Memory B cell (primary cell): ENCODE data around the gene TDG.

ENCODE experiments used
- ATAC-seq: fragments of 150-1000 bp; cut with Tn5 transposase; 2 replicates; pipeline ENCODE4 v1.10.0; 2021; ENCODE audit warnings: low read depth, mild to moderate bottlenecking, moderate library complexity
- DNase-seq, 2 donors: peaks; one replicate each; pipeline ENCODE4 v3.0.0; 2022; ENCODE audit warnings: low spot score in 2 of 2
- H3K27ac Mint-ChIP-seq: one replicate; pipeline ENCODE4 v1.8.0; 2022; ENCODE audit warnings: mild to moderate bottlenecking, moderate library complexity, mixed read lengths
- H3K27me3 Mint-ChIP-seq: one replicate; pipeline ENCODE4 v1.8.0; 2022; ENCODE audit warnings: mixed read lengths
- H3K36me3 Mint-ChIP-seq: one replicate; pipeline ENCODE4 v1.8.0; 2022; ENCODE audit warnings: mild to moderate bottlenecking, mixed read lengths
- H3K4me1 Mint-ChIP-seq: one replicate; pipeline ENCODE4 v1.8.0; 2022; ENCODE audit warnings: mixed read lengths
- H3K4me3 Mint-ChIP-seq: one replicate; pipeline ENCODE4 v1.8.0; 2022; ENCODE audit warnings: mild to moderate bottlenecking, moderate library complexity, mixed read lengths
- H3K9me3 Mint-ChIP-seq: one replicate; pipeline ENCODE4 v1.8.0; 2022; ENCODE audit warnings: mixed read lengths

Gene TDG

DNA sequence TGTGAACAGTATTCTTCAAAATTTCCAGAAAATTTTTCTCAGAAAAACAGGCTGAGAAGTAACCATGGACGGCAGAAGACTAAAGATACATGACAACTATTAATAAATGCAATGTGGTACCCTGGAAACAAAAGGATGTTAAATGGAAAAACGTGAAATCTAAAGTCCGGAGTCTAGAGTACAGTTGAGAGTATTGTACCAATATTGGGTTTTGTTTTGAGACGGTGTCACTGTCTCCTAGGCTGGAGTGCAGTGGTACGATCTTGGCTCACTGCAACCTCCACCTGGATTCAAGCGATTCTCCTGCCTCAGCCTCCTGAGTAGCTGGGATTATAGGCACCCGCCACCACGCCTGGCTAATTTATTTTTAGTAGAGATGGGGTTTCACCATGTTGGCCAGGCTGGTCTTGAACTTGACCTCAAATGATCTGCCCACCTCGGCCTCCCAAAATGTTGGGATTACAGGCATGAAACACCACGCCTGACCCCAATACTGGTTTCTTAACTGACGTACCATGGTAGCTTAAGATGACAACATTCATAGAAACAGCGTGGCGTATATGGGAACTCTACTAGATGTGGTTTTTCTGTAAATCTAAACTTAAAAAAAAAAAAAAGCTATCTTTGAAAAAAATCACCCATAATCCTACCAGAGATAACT lies 16.8 kb upstream of the TDG start:
- Mint-ChIP-seq H3K9me3 (no peaks in the 10 kb centered on the region), H3K4me1 (peaks cover 6% of the 10 kb centered on the region), H3K27ac (no peak overlapping the region), H3K27me3 (no peaks in the 10 kb centered on the region), H3K36me3 (peaks cover 26% of the 10 kb centered on the region), H3K4me3 (no peak overlapping the region)
- ATAC-seq = no peak
- no peak for DNase-seq

DNA sequence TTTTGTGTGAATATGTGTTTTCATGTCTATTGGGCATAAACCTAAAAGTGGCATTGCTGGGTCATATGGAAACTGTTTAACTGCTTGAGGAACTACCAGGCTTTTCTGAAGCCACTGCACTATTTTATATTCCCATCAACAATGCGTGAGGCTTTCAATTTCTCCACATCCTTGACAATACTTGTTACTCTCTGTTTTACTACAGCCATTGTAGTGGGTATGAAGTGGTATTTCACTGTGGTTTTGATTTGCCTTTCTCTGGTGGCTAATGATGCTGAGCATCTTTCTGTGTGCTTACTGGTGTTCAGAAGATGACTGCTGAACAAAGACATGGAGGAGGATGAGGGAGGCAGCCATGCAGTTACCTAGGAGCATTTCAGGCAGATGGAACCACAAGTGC lies 13.2 kb upstream of the TDG start:
- peaks cover 17% of the 10 kb centered on the region for H3K36me3 Mint-ChIP-seq
- peaks cover 24% of the 10 kb centered on the region for H3K4me1 Mint-ChIP-seq
- ATAC-seq = no peak
- H3K27ac Mint-ChIP-seq = peak overlapping the region; percentile 22
- no peak for DNase-seq
- H3K27me3 Mint-ChIP-seq = no peaks in the 10 kb centered on the region
- H3K4me3 Mint-ChIP-seq = no peak overlapping the region
- H3K9me3 Mint-ChIP-seq = no peaks in the 10 kb centered on the region

DNA sequence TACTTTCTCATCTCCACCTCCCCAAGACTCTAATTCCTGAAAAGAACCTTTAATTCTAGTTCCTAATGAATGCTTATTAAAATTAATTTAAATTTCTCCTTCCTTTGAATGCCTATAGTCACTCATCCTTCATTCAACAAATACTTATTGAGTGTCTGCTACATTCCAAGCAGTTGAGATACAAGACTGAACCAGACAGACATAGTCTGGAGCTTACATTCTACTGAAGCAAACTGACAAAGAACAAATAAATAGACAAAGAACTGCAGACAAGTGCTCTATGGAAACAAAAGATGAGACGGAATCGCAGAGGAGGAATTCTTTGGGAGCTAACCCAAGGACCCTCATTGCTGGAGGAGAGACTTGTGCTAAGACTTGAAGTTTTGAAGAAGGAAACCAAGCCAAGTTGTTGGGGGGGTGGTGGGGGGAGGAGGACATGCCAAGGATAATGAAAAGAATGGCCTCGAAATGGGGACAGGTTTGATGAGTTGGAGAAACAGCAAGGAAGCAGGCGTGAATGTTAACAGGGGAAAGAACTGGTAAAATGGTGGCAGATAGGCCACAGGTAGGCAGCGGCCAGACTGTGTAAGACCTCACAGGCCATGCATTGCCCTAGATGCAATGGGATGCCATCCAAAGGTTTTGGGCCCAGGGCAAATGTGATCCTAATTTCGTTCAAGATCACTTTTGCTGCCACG lies 9.7 kb upstream of the TDG start:
- ATAC-seq (no peak), DNase-seq (no peak)
- Mint-ChIP-seq H3K9me3 (no peaks in the 10 kb centered on the region), H3K4me3 (peak overlapping the region; percentile 99), H3K27me3 (no peaks in the 10 kb centered on the region), H3K36me3 (peaks cover 8% of the 10 kb centered on the region), H3K27ac (peak overlapping the region; percentile 98), H3K4me1 (peaks cover 25% of the 10 kb centered on the region)

DNA sequence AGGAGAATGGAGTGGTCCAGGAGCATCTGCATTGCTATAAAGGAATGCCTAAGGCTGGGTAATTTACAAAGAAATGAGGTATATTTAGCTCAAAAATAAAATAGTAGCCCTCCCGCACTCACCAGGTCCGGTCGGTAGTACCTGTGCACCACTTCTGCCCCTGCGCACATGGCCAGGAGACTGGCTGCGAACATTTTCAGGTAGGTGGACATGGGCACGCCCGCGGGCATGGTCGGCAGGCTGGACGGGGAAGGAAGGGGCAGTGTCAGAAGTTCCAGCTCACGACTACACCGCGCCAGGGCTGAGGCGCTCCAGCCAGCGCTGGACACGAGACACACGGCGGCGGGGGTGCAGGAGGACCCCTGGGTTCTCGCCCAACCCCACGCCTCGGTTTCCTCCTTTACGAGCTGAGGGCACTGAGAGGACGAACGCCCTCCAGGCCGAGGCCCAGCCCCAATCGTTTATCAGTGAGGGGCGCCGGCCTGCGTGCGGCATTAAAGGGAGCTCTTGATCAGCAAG lies 9.1 kb upstream of the TDG start:
- ATAC-seq (no peak), DNase-seq (no peak)
- Mint-ChIP-seq H3K27me3 (no peaks in the 10 kb centered on the region), H3K4me3 (peak overlapping the region; percentile 99), H3K27ac (peak overlapping the region; percentile 98), H3K4me1 (peaks cover 25% of the 10 kb centered on the region), H3K9me3 (no peaks in the 10 kb centered on the region), H3K36me3 (peaks cover 8% of the 10 kb centered on the region)

DNA sequence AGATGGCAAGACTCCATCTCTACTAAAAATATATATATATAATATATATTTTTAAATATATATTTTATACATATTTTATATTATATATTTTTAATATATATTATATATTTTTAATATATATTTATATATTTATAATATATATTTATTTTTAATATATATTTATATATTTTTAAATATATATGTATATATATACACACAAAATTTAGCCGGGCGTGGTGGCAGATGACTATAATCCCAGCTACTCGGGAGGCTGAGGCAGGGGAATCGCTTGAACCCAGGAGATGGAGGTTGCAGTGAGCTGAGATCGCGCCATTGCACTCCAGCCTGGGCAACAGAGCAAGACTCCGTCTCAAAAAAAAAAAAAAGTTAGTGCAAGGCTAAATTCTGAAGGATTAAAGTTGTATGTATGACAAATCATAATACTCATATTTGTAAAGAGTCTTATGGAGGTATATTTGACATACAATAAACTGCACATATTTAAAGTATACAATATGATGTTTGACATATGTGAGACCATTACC lies 7.7 kb upstream of the TDG start:
- Mint-ChIP-seq H3K36me3 (peaks cover 2% of the 10 kb centered on the region), H3K27ac (peak overlapping the region; percentile 98)
- no peak for ATAC-seq

DNA sequence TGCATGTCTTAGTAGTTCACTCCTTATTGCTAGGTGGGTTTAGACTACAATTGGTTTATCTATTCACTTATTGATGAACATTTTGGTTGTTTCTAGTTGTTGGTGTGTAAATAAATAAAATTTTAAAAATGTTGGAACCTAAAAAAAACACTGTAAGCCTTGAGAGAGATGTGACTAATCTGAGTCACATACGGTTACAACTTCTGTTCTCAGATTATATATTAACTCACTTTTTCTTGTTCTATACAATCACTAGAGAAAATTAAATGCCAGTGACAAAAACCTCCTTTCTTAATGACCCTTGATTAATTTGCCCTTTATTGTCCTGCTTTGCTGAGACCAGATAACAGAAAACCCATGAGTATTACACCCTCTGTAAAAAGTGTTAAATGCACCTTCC lies 7.1 kb upstream of the TDG start:
- ATAC-seq (no peak), DNase-seq (no peak)
- Mint-ChIP-seq H3K27me3 (no peaks in the 10 kb centered on the region), H3K9me3 (no peaks in the 10 kb centered on the region), H3K36me3 (peaks cover 1% of the 10 kb centered on the region), H3K4me3 (no peak overlapping the region), H3K27ac (no peak overlapping the region), H3K4me1 (peaks cover 21% of the 10 kb centered on the region)

More for the DNA sequence above, 7.7 kb upstream of the TDG start:
- no peaks in the 10 kb centered on the region for H3K9me3 Mint-ChIP-seq
- no peaks in the 10 kb centered on the region for H3K27me3 Mint-ChIP-seq
- H3K4me3 Mint-ChIP-seq = peak overlapping the region; percentile 99
- no peak for DNase-seq
- peaks cover 22% of the 10 kb centered on the region for H3K4me1 Mint-ChIP-seq

DNA sequence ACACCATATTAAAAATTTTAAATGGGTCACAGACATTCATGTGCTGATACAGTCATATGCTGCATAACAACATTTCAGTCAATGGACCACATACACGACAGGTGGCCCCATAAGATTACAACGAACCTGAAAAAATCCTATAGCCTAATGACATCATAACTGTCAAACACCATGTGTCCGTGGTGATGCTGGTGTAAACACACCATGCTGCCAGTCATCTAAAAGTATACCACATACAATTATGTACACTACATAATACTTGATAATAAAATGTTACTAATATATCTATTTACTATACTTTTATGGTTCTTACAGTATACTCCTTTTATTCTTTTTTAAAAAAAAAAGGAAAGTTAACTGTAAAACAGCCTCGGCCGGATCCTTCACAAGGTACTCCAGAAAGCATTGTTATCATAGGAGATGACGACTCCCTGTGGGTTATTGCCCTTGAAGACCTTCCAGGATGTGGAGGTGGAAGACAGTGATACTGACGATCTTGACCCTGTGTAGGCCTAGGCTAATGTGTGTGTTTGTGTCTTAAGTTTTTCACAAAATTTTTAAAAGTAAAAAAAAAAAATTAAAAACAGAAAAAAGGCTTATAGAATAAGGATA lies 5.0 kb upstream of the TDG start:
- no peak overlapping the region for H3K27ac Mint-ChIP-seq
- H3K4me3 Mint-ChIP-seq = no peak overlapping the region
- no peaks in the 10 kb centered on the region for H3K27me3 Mint-ChIP-seq
- no peaks in the 10 kb centered on the region for H3K9me3 Mint-ChIP-seq
- H3K36me3 Mint-ChIP-seq = peaks cover 1% of the 10 kb centered on the region
- no peak for DNase-seq
- H3K4me1 Mint-ChIP-seq = peaks cover 18% of the 10 kb centered on the region
- no peak for ATAC-seq

DNA sequence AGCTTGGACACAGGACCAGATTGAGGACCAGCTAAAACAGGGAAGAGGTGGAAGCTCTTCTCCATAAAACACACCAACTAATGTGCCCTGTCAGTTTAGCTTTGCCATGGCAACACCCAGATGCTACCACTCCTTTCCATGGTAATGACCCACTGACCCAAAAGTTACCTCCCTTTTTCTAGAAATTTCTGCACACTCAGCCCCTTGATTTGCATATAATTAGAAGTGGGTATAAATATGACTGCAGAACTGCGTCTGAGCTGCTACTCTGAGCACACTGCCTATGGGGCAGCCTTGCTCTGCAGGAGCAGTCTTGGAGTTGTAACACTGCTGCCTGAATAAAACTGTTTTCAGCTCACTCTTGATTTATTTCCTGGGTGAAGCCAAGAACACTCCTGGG lies 3.2 kb upstream of the TDG start:
- Mint-ChIP-seq H3K4me1 (peaks cover 18% of the 10 kb centered on the region), H3K27ac (peak overlapping the region; percentile 55), H3K36me3 (no peaks in the 10 kb centered on the region), H3K4me3 (no peak overlapping the region), H3K27me3 (no peaks in the 10 kb centered on the region), H3K9me3 (no peaks in the 10 kb centered on the region)
- no peak for DNase-seq
- no peak for ATAC-seq

DNA sequence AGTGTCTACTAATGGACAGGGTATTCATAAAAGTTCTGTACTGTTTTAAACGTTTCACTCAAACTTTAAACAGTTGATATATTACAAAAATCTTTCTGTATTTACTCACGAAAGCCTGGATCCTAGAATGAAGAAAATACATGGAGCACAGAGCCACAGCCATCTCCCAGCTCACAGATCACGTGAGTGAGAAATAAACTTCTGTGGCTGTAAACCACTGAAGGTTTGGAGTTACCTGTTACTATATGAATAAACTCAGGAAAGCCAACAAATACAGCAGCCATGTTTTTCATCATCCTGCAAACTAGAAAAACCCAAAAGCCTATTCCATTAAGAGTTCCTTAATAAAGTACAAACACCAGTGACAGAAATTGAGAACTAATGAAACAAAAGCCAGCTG lies 867 bp upstream of the TDG start:
- H3K27me3 Mint-ChIP-seq = no peaks in the 10 kb centered on the region
- peaks cover 5% of the 10 kb centered on the region for H3K36me3 Mint-ChIP-seq
- DNase-seq = no peak
- no peaks in the 10 kb centered on the region for H3K9me3 Mint-ChIP-seq
- H3K4me1 Mint-ChIP-seq = peaks cover 29% of the 10 kb centered on the region
- H3K27ac Mint-ChIP-seq = peak overlapping the region; percentile 96
- ATAC-seq = no peak
- H3K4me3 Mint-ChIP-seq = peak overlapping the region; percentile 97

DNA sequence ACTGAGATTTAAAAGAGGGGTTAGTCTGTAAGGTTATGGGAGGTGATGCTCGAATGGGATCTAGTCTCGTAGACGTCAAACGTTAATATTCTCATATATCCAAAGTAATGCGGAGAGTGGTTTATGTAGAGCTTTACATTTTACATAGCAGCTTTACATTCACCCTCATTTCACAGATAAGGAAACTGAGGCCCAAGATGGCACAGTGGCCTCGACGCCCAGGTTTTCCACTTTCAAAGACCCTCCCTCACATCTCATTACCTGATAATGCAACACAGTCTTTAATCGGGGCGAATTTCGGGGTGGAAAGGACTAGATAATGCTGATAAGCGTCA lies 450 bp upstream of the TDG start:
- Mint-ChIP-seq H3K36me3 (peaks cover 5% of the 10 kb centered on the region), H3K27me3 (no peaks in the 10 kb centered on the region), H3K4me1 (peaks cover 29% of the 10 kb centered on the region), H3K4me3 (peak overlapping the region; percentile 97), H3K27ac (peak overlapping the region; percentile 96), H3K9me3 (no peaks in the 10 kb centered on the region)
- ATAC-seq (no peak), DNase-seq (no peak)

DNA sequence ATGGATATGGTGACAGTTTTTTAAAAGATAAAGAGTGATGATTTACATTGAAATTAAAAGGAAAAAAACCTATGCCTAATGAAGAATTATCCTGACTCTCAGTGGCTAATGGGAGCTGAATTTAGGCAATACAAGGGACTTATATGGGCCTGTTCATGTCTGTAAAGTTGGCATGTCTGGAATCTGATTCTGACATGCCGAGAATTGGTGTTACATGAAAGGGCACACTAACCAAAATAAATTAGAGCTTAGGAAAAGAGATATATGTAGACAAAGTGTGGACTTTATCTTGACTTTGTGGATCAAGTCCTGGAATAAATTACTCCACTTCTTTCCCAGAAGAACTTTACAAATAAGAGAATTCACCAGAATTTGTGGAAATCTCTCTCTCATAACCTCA lies 1.1 kb downstream of the TDG start:
- peaks cover 34% of the 10 kb centered on the region for H3K4me1 Mint-ChIP-seq
- peak overlapping the region; percentile 96 for H3K27ac Mint-ChIP-seq
- DNase-seq = no peak
- H3K36me3 Mint-ChIP-seq = peaks cover 7% of the 10 kb centered on the region
- no peak for ATAC-seq
- peak overlapping the region; percentile 97 for H3K4me3 Mint-ChIP-seq
- no peaks in the 10 kb centered on the region for H3K27me3 Mint-ChIP-seq
- H3K9me3 Mint-ChIP-seq = no peaks in the 10 kb centered on the region

DNA sequence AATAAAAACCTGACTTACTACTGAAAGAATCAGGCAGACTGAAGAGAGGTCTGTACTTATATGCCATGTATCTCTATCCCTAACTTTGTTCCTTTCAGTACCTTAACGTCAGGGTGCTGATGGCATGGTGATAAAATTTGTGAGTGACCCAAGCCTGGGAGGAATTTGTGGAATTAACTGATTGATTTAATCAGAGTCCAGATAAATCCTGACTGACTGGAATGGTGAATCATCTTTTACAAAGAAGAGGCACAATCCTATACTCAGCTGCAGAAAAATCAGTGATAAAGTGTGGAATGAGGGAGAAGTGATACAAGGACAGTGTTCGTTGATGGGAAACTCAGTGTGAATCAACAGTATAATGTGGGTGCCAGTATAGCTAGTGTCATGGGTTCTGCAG lies 3.7 kb downstream of the TDG start:
- H3K4me3 Mint-ChIP-seq = no peak overlapping the region
- no peak overlapping the region for H3K27ac Mint-ChIP-seq
- peaks cover 41% of the 10 kb centered on the region for H3K4me1 Mint-ChIP-seq
- DNase-seq (no peak), ATAC-seq (no peak)
- peaks cover 10% of the 10 kb centered on the region for H3K36me3 Mint-ChIP-seq
- no peaks in the 10 kb centered on the region for H3K9me3 Mint-ChIP-seq
- no peaks in the 10 kb centered on the region for H3K27me3 Mint-ChIP-seq

DNA sequence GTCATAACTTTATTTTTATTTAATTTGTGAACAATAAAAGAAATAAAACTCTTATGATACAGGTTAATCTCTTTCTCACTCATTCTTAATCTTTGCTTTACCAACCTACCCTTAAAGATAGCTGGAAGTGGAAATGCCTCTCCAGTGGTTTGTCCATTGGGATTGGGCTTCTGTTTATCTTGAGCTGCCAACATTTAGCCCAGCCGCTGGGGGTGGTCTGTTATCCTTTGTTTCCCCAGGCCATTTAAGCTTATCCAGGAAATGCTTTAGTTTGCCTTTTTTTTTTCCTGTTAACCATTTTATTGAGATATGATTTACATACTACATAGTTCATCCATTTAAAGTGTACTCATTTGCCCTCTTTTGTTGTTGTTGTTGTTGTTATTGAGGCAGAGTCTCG lies 8.2 kb downstream of the TDG start:
- peaks cover 19% of the 10 kb centered on the region for H3K36me3 Mint-ChIP-seq
- ATAC-seq = no peak
- no peak overlapping the region for H3K27ac Mint-ChIP-seq

DNA sequence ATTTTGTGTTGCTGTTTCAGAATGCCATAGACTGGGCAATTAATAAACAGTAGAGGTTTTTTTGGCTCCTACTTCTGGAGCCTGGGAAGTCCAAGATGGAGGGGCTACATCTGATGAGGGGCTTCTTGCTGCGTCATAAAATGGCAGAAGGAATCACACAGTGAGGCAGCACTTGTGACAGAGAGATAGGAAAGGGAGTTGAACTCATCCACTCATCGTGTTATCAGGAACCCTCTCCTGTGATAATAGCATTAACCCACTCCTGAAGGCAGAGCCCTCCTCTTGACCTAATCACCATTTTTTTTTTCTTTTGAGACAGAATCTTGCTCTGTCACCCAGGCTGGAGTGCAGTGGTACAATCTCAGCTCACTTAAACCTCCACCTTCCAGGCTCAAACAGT lies 9.7 kb downstream of the TDG start:
- no peak overlapping the region for H3K27ac Mint-ChIP-seq
- H3K4me1 Mint-ChIP-seq = peaks cover 27% of the 10 kb centered on the region
- H3K9me3 Mint-ChIP-seq = no peaks in the 10 kb centered on the region
- ATAC-seq = no peak
- no peaks in the 10 kb centered on the region for H3K27me3 Mint-ChIP-seq
- no peak overlapping the region for H3K4me3 Mint-ChIP-seq
- no peak for DNase-seq
- H3K36me3 Mint-ChIP-seq = peaks cover 22% of the 10 kb centered on the region

More for the DNA sequence above, 8.2 kb downstream of the TDG start:
- H3K9me3 Mint-ChIP-seq = no peaks in the 10 kb centered on the region
- no peak overlapping the region for H3K4me3 Mint-ChIP-seq
- DNase-seq = no peak
- no peaks in the 10 kb centered on the region for H3K27me3 Mint-ChIP-seq
- peaks cover 33% of the 10 kb centered on the region for H3K4me1 Mint-ChIP-seq
